NCI-H82 (cell line): ENCODE measurements around the gene KCNMB1.

Experiments used
- DNase-seq: peaks from one replicate; lab custom pipeline; 2025; lab: John Stamatoyannopoulos, UW

The KCNMB1 gene

GRCh38 chr5:170339780-170340167 lies 49.4 kb downstream of the KCNMB1 start:
- DNase-seq: no peak

GRCh38 chr5:170338933-170339779 lies 50.0 kb downstream of the KCNMB1 start:
- no peak for DNase-seq

GRCh38 chr5:170338291-170338690 lies 50.9 kb downstream of the KCNMB1 start:
- DNase-seq: no peak

DNA sequence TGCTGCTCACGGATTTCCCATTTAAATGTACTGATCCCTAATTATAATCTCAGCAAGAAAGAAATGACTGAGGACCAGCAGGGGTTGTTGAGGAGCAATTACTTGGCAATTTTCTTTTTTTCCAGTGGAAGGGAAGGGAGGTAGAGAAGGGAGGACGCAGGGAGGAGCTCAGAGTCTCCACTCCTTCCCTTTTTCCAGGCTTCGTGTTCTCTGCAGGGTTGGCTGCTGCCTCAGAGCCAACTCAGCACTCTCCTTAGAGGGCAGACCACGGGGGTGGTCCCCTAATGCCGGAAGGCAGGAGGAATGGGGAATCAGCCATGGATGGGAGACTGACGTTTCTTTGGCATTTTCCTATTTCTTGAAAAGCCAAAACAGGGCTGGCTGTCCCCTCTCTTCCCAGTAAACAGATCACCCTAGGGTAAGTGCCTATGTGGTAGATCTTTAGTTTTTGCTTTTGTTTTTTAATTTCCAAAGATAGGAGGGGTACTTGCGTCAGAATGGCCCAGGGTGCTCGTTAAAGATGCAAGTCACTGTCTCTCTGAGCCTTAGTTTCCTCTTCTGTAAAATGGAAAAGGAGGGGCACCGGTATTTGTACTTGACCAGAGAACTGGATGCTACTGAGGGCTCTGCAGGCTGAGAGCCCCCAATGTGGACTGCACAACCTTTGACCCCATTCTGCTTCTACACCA lies 52.0 kb downstream of the KCNMB1 start:
- DNase-seq: no peak

DNA sequence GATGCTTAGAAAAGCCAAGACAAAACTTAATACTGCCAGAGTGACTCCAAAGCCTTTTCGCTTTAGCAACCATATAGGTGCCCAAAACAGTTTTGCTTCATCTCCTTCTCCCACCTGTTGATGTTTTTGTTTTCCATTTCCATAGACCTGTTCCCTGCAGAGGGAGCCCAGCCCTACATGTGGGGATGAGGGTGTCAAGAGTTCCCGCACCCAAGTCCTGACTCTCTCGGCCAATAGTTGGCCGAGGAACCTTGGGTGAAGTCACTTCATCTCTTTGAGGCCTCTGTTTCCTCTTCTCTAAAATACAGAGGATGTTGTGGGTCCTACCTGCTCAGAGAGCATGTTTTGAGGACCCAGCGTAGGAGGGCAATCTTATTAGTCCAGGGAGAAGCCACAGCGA lies 53.1 kb downstream of the KCNMB1 start:
- DNase-seq: no peak

DNA sequence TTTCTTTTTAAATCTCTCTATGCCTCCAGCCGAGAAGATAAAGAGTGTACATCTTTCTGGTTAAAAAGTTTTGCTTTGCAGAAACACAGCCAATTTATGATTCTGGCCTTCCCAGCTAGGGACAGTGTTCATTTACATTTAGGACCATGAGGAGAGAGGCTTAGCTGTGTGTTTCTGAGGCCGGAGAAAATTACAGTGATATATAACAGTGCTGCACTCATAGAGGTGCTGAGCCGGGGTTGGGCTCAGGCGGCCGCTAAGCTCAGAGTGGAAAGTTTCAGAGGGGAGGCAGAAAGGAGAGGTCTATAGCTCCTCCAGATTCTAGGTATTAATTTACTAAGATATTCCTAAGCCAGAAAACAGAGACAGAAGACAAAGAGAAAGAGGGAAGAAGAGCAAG lies 54.5 kb downstream of the KCNMB1 start:
- DNase-seq: no peak

DNA sequence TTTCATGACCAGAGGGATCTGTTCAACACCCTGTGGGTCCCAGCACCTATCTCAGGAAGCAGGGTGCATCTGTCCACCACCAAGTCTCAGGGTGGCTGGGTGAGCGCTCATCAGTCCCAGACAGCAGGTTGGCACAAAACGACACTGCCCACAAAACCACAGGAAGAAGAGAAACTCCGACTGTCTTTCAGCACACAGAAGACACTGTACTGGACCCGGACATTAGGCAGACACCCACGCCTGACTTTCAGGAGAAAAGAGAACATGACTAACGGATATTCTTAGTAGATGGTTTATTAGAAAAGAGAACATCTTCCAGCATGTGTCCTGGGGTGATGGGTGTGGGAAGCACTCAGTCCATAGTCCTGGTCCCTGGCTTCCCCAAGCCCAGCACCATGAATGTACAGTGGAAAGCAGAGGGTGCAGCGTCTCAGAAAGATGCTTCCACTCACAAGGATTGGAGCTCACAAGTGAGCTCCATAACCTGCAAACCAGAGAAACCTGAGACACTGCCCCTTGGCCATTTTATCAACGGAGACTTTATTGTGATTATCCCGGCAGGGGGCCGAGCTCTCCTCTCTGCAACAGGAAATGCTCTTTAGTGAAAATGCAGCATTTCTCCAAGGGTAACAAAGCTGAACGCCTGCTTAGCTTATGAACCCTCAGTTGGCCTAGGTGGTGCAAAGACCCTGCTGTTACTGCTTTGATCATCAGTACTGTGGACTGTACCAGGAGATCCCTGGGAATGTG lies 55.8 kb downstream of the KCNMB1 start:
- DNase-seq: no peak

- DNase-seq: no peak
Measured at GRCh38 chr5:170332058-170332457, 57.1 kb downstream of the KCNMB1 start.

DNA sequence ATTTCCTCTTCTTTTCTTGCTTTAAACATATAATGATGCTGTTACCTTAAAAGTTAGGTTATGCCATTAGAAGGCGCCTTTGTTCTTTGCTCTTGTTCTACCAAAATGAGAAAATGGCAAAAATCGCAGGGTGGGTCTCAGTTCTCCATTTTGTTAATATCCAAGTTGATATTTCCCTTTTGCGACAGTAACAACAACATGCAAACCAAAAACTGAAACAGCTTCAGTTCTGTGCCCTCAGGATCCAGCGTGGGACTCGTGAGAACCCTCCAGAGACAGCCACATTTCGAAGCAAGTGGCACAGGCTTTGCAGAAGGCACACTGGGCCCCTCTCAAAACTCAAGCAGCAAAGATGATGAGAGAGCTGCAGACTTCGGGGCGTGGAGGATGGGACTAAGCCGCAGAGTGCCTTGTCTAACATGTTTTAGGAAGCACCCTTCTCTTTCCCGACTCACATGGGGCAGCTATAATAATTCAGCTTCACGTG lies 58.6 kb downstream of the KCNMB1 start:
- no peak for DNase-seq

DNA sequence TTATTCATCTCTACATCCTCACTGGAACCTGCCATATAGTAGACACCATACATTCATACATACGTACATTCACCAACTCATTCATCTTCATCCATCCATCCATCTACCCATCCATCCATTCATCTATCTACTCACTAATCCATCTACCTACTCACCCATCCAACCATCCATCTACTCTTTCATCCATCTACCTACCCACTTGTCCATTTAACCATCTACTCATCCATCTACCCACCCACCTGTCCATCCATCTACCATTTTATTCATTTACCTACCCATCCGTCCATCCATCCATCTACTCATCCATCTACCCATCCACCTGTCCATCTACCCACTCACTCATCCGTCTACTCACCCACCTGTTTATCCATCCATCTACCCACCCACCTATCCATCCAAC lies 59.6 kb downstream of the KCNMB1 start:
- DNase-seq: no peak

DNA sequence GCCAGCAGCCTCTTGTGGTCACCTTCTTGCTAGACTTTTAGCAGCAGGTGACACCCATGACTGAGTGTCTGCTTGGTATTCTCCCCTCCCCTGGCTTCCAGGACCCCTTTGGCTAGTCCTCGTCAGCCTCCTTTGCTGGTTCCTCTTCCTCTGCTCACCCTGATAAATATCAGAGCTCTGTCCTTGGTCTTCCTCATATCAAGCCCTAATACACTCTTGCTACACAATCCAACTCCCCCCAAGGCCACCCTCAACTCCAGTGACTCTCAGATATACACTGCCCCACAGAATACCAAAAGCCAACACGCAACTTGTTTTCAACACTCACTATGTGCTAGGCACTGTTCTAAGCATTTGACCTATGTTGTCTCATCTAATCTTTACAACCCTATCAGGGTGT lies 61.3 kb downstream of the KCNMB1 start:
- no peak for DNase-seq

GRCh38 chr5:170327168-170327567 lies 62.0 kb downstream of the KCNMB1 start:
- DNase-seq: no peak
